H1 (cell line): ENCODE measurements around the gene DUSP11. TPM values are rescaled to one million over a fixed set of nuclear protein-coding genes. Genes with fewer than 3 reads are reported as not detected.

ENCODE experiments used
- CTCF ChIA-PET: fragments of 300-600 bp; sonication (Branson Sonifier 250); formaldehyde crosslinking; loops from one replicate; lab custom pipeline; 2021; ENCODE audit not compliant: partially characterized antibody; lab: Charles Lee
- POLR2A ChIA-PET: fragments of 300-600 bp; sonication (Branson Sonifier 250); formaldehyde crosslinking; loops from one replicate; lab custom pipeline; 2021; ENCODE audit warnings: inconsistent platforms; ENCODE audit not compliant: partially characterized antibody; lab: Charles Lee
- DNase-seq, 2 experiments: peaks; one replicate each; pipeline versions ENCODE4 v3.0.0 to v3.0.0-alpha.2; 2010 to 2022; ENCODE audit warnings: low spot score in 2 of 2, low read depth in 1 of 2, mixed read lengths in 1 of 2
- FAIRE-seq: peaks from 2 replicates; lab custom pipeline; 2011; peaks lifted over from hg19 to GRCh38; lab: Jason Lieb, UNC
- H2AFZ ChIP-seq: 2 replicates; pipeline ENCODE4 v1.8.1; 2012; ENCODE audit warnings: low read length, inconsistent platforms
- H2AK5ac ChIP-seq: 2 replicates; pipeline ENCODE4 v1.6.1; 2013; ENCODE audit warnings: low read depth, low read length
- H2BK120ac ChIP-seq: replicated peaks from 2 replicates; pipeline ENCODE3; 2013; ENCODE audit warnings: low read depth, low read length, inconsistent platforms
- H2BK12ac ChIP-seq: 2 replicates; pipeline ENCODE4 v1.6.1; 2013; ENCODE audit warnings: low read depth, low read length
- H2BK15ac ChIP-seq: 2 replicates; pipeline ENCODE4 v1.6.1; 2013; ENCODE audit warnings: low read length
- H2BK20ac ChIP-seq: 2 replicates; pipeline ENCODE4 v1.6.1; 2013; ENCODE audit warnings: low read length
- H2BK5ac ChIP-seq: 2 replicates; pipeline ENCODE4 v1.6.1; 2013; ENCODE audit warnings: low read depth, low read length
- H3K14ac ChIP-seq: 2 replicates; pipeline ENCODE4 v1.6.1; 2013; ENCODE audit warnings: inconsistent platforms; ENCODE audit not compliant: insufficient read length
- H3K18ac ChIP-seq: 2 replicates; pipeline ENCODE4 v1.6.1; 2013; ENCODE audit warnings: low read length; ENCODE audit errors: extremely low read depth
- H3K23ac ChIP-seq: 2 replicates; pipeline ENCODE4 v1.6.1; 2013; ENCODE audit warnings: inconsistent platforms; ENCODE audit not compliant: insufficient read length
- H3K23me2 ChIP-seq: 2 replicates; pipeline ENCODE4 v1.6.1; 2013; ENCODE audit warnings: low read depth, low read length
- H3K27ac ChIP-seq: 2 replicates; pipeline ENCODE4 v1.6.1; 2011; ENCODE audit warnings: low read depth, low read length, inconsistent platforms
- H3K27me3 ChIP-seq, 4 experiments: replicated peaks in 1 of 4; 1 replicate in 1 of 4; 2 replicates in 3 of 4; pipeline versions ENCODE4 v1.6.1 to v1.8.1; 2011 to 2013; ENCODE audit warnings: low read length in 3 of 4, mild to moderate bottlenecking in 3 of 4, inconsistent platforms in 2 of 4, mixed read lengths in 2 of 4, moderate library complexity in 1 of 4; ENCODE audit not compliant: control insufficient read depth in 3 of 4, insufficient read depth in 3 of 4; ENCODE audit errors: extremely low read depth in 1 of 4
- H3K36me3 ChIP-seq, 4 experiments: 2 replicates each; pipeline versions ENCODE4 v1.6.1 to v1.8.1; 2011 to 2013; ENCODE audit warnings: mild to moderate bottlenecking in 4 of 4, low read length in 3 of 4, moderate library complexity in 2 of 4, control low read depth in 1 of 4, inconsistent platforms in 1 of 4; ENCODE audit not compliant: insufficient read depth in 4 of 4, control insufficient read depth in 2 of 4
- H3K4ac ChIP-seq: replicated peaks from 2 replicates; pipeline ENCODE3; 2013; ENCODE audit warnings: low read length, low read depth, mixed read lengths, inconsistent platforms; ENCODE audit not compliant: insufficient read length
- H3K4me1 ChIP-seq, 4 experiments: replicated peaks in 1 of 4; 1 replicate in 1 of 4; 2 replicates in 3 of 4; pipeline versions ENCODE4 v1.6.1 to v1.8.1; 2011 to 2013; ENCODE audit warnings: low read length in 3 of 4, inconsistent platforms in 2 of 4, mixed read lengths in 1 of 4; ENCODE audit not compliant: insufficient read depth in 4 of 4, control insufficient read depth in 3 of 4
- H3K4me2 ChIP-seq, 2 experiments: 2 replicates each; pipeline versions ENCODE4 v1.6.1 to v1.8.1; 2011 to 2013; ENCODE audit warnings: low read depth in 2 of 2, low read length in 2 of 2, control low read depth in 1 of 2, inconsistent platforms in 1 of 2, mild to moderate bottlenecking in 1 of 2; ENCODE audit not compliant: insufficient read depth in 1 of 2
- H3K4me3 ChIP-seq, 4 experiments: fragments of 200-600, 300-600 bp in 1 of 4; sonication (generic), shearing (Covaris generic), sonication (Bioruptor Twin) in 1 of 4; 2 replicates each; pipeline versions ENCODE4 v1.5.1 to v1.8.1; 2011 to 2016; ENCODE audit warnings: low read length in 4 of 4, low read depth in 3 of 4, control low read depth in 2 of 4, inconsistent platforms in 2 of 4, mild to moderate bottlenecking in 2 of 4, mixed read lengths in 1 of 4, moderate library complexity in 1 of 4; ENCODE audit not compliant: insufficient read depth in 2 of 4; ENCODE audit errors: extremely low read depth in 1 of 4
- H3K56ac ChIP-seq: replicated peaks from 2 replicates; pipeline ENCODE3; 2013; ENCODE audit warnings: low read depth, mild to moderate bottlenecking, mixed read lengths, low read length, inconsistent platforms; ENCODE audit not compliant: insufficient read length
- H3K79me1 ChIP-seq: 2 replicates; pipeline ENCODE4 v1.6.1; 2013; ENCODE audit warnings: low read depth, low read length, control low read depth
- H3K79me2 ChIP-seq, 2 experiments: 2 replicates each; pipeline versions ENCODE4 v1.6.1 to v1.8.1; 2012 to 2013; ENCODE audit warnings: low read length in 2 of 2, mild to moderate bottlenecking in 2 of 2, inconsistent platforms in 1 of 2; ENCODE audit not compliant: insufficient read depth in 2 of 2, control insufficient read depth in 1 of 2
- H3K9ac ChIP-seq, 4 experiments: replicated peaks in 1 of 4; 1 replicate in 1 of 4; 2 replicates in 3 of 4; pipeline versions ENCODE4 v1.6.1 to v1.8.1; 2011 to 2013; ENCODE audit warnings: low read depth in 3 of 4, low read length in 3 of 4, control low read depth in 2 of 4, mild to moderate bottlenecking in 2 of 4, moderate library complexity in 2 of 4, inconsistent platforms in 1 of 4; ENCODE audit errors: extremely low read depth in 1 of 4
- H3K9me3 ChIP-seq, 2 experiments: 2 replicates each; pipeline versions ENCODE4 v1.6.1 to v1.8.1; 2012 to 2013; ENCODE audit warnings: mild to moderate bottlenecking in 2 of 2, moderate library complexity in 2 of 2, control low read depth in 1 of 2, inconsistent platforms in 1 of 2, low read depth in 1 of 2, low read length in 1 of 2, mixed read lengths in 1 of 2; ENCODE audit not compliant: insufficient read depth in 2 of 2
- H4K20me1 ChIP-seq, 2 experiments: replicated peaks in 1 of 2; 2 replicates each; pipeline versions ENCODE3 to v1.8.1; 2011 to 2013; ENCODE audit warnings: inconsistent platforms in 2 of 2, low read length in 2 of 2, mild to moderate bottlenecking in 1 of 2; ENCODE audit not compliant: insufficient read depth in 2 of 2, control insufficient read depth in 1 of 2
- H4K5ac ChIP-seq: 2 replicates; pipeline ENCODE4 v1.6.1; 2013; ENCODE audit warnings: low read length, low read depth, mixed read lengths, inconsistent platforms; ENCODE audit not compliant: insufficient read length
- H4K8ac ChIP-seq: 2 replicates; pipeline ENCODE4 v1.8.0; 2013; ENCODE audit warnings: mild to moderate bottlenecking, moderate library complexity, low read length, inconsistent platforms; ENCODE audit not compliant: insufficient read depth; ENCODE audit errors: extremely low read depth
- H4K91ac ChIP-seq: replicated peaks from 2 replicates; pipeline ENCODE3; 2013; ENCODE audit warnings: low read length, mixed read lengths, inconsistent platforms; ENCODE audit not compliant: insufficient read length
- BCL11A ChIP-seq, 2 experiments: IDR thresholded peaks; one replicate each; pipeline ENCODE4 v1.6.1; 2011; ENCODE audit warnings: low read depth in 2 of 2, low read length in 2 of 2, mild to moderate bottlenecking in 2 of 2
- HDAC6 ChIP-seq: IDR thresholded peaks from one replicate; pipeline ENCODE4 v1.7.1; 2012; ENCODE audit warnings: low read depth, mild to moderate bottlenecking, inconsistent platforms, low read length, moderate library complexity
- JUND ChIP-seq: IDR thresholded peaks from 2 replicates; pipeline ENCODE4 v1.6.1; 2011; ENCODE audit warnings: mild to moderate bottlenecking, improper control_type of control experiment, low read length
- KDM4A ChIP-seq: IDR thresholded peaks from one replicate; pipeline ENCODE4 v1.7.1; 2012; ENCODE audit warnings: low read depth, mild to moderate bottlenecking, moderate library complexity, low read length, inconsistent platforms; ENCODE audit not compliant: severe bottlenecking
- RAD21 ChIP-seq, 2 experiments: IDR thresholded peaks in 1 of 2; conservative IDR thresholded peaks in 1 of 2; 2 replicates each; pipeline ENCODE4 v1.6.1; 2011; ENCODE audit warnings: low read depth in 2 of 2, low read length in 2 of 2, improper control_type of control experiment in 1 of 2, inconsistent platforms in 1 of 2, mild to moderate bottlenecking in 1 of 2, moderate library complexity in 1 of 2
- RXRA ChIP-seq: IDR thresholded peaks from 2 replicates; pipeline ENCODE4 v1.6.1; 2011; ENCODE audit warnings: low read depth, mild to moderate bottlenecking, low read length, moderate library complexity; ENCODE audit not compliant: insufficient read depth
- SP4 ChIP-seq: IDR thresholded peaks from 2 replicates; pipeline ENCODE4 v1.6.1; 2012; ENCODE audit warnings: low read length, inconsistent platforms
- TAF7 ChIP-seq: optimal IDR thresholded peaks from 2 replicates; pipeline ENCODE3; 2011; ENCODE audit warnings: low read depth, mild to moderate bottlenecking, inconsistent platforms, low read length, moderate library complexity, borderline replicate concordance
- TBP ChIP-seq: IDR thresholded peaks from 2 replicates; pipeline ENCODE4 v1.6.1; 2011; ENCODE audit warnings: low read depth, low read length, improper control_type of control experiment
- TEAD4 ChIP-seq: IDR thresholded peaks from 2 replicates; pipeline ENCODE4 v1.6.1; 2012; ENCODE audit warnings: low read depth, low read length, inconsistent platforms, mixed read lengths
- WGBS, 2 experiments: shearing (Covaris generic) in 1 of 2; methylation state at CpG; one replicate each; pipeline versions ENCODE4 v1.1.6 to v1.1.7; 2013 to 2015; ENCODE audit warnings: low lambda C conversion rate in 2 of 2, mixed read lengths in 2 of 2, inconsistent platforms in 1 of 2, low coverage in 1 of 2, missing lambda C conversion rate in 1 of 2; ENCODE audit not compliant: insufficient replicate concordance in 2 of 2, insufficient coverage in 1 of 2, insufficient read length in 1 of 2; ENCODE audit errors: extremely low coverage in 1 of 2, missing lambda C conversion rate in 1 of 2; 5-methylcytosine and 5-hydroxymethylcytosine counted together
- polyA plus RNA-seq, 7 experiments: library from polyadenylated mRNA; depleted of rRNA in 3 of 7; stranded (reverse) in 5 of 7; unstranded in 2 of 7; fragments of >200 nt in 5 of 7; fragments of 200-250 nt in 2 of 7; gene quantifications; 1 replicate in 5 of 7; 2 replicates in 1 of 7; 4 replicates in 1 of 7; pipeline versions ENCODE4 v1.2.1 to v1.2.3, GENCODE V29; 2011 to 2013; ENCODE audit warnings: missing spikeins in 2 of 7, mixed read lengths in 2 of 7
- total RNA-seq: library from RNA; stranded (reverse); fragmentation: NEBNext Ultra II Directional; extraction: Animal tissue kit (Norgen Biotek cat#: 25700); gene quantifications from 2 replicates; pipeline ENCODE4 v1.2.1, GENCODE V29; 2021
- TF ChIP-seq, protein P1 (sequence below), 3 experiments: IDR thresholded peaks; 1 replicate in 2 of 3; 2 replicates in 1 of 3; pipeline versions ENCODE4 v1.5.1 to v1.6.1; 2011; ENCODE audit warnings: low read length in 3 of 3, mild to moderate bottlenecking in 3 of 3, inconsistent platforms in 2 of 3, low read depth in 1 of 3, moderate library complexity in 1 of 3; ENCODE audit not compliant: insufficient read depth in 1 of 3; ENCODE audit errors: control extremely low read depth in 1 of 3

Gene DUSP11
- total and polyA plus RNA-seq, 2 of the 8 experiments (the other 6 are each of a cell fraction or from before 2014, with no cell fraction given), result 12.2 to 19.1 TPM

DNA sequence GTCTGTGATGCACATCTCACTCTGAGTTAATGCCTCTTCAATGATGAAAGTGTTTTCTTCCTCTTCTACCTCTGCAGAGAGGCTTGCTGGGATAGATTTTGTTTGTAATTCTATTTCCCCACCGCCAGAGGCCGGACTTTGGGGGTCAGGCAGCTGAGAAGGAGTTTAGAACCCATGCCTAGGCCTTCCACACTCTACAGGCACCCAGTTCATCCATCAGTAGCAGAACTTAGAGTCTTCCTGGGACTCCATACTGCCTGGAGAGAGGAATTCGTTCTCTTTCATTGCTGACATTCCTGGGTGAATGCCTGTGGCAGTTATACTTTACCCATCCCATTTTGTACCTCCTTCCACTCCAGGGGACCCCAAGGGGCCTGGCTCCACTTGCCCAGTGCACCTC, 51.9 kb downstream of the DUSP11 start:
- ChIA-PET CTCF (interaction anchor here (1.0 to 1.4 kb wide), 2 partner anchors 15 to 33 kb away, joined by 3 to 5 read pairs; no protein-coding TSS in a partner anchor), POLR2A (interaction anchor here (1.0 kb wide), 1 partner anchor 9 kb away, joined by 3 read pairs; the partner anchor contains the start of gene TPRKB)
- Histone ChIP-seq H3K4me3 (no peak overlapping the region), H2BK5ac (no peak overlapping the region), H4K20me1 (peaks cover 0 to 3% of the 10 kb centered on the region in 2 experiments), H3K27me3 (no peaks in the 10 kb centered on the region), H3K36me3 (peaks cover 2 to 21% (median 8%) of the 10 kb centered on the region in 4 experiments; a peak in 5 of 8 replicates), H3K27ac (no peak overlapping the region), H3K18ac (no peak overlapping the region), H2BK15ac (no peak overlapping the region), H3K9me3 (no peaks in the 10 kb centered on the region), H2BK20ac (no peak overlapping the region), H3K79me2 (no peaks in the 10 kb centered on the region), H4K5ac (no peak overlapping the region), H3K4me2 (no peak overlapping the region), H3K4ac (no peak overlapping the region), H2AK5ac (no peak overlapping the region), H2AFZ (no peak overlapping the region), H3K56ac (no peak overlapping the region), H3K79me1 (no peaks in the 10 kb centered on the region), H3K9ac (no peak overlapping the region), H3K14ac (no peak overlapping the region), H4K8ac (no peak overlapping the region), H4K91ac (no peak overlapping the region), H2BK12ac (no peak overlapping the region), H2BK120ac (no peak overlapping the region), H3K23ac (no peak overlapping the region), H3K4me1 (no peaks in the 10 kb centered on the region), H3K23me2 (no peaks in the 10 kb centered on the region)
- 61% methylated on average over 3 of the region's 3 CpGs; no CpG with 5 or more reads in 1 of the 2 experiments for WGBS, 2 experiments
- no peak for DNase-seq
- no peak for FAIRE-seq
- TF ChIP-seq TBP (no peak), TEAD4 (peak; percentile 43; the same call in 1 of the 2 replicates), SP4 (no peak), BCL11A (IDR thresholded peaks at IDR 0.05; ENCODE audit: low read depth in 2 of 2, low read length in 2 of 2) (no peak), RXRA (no peak), RAD21 (IDR thresholded peaks at IDR 0.05 in 1 of 2, conservative IDR thresholded peaks at IDR 0.05 in 1 of 2; ENCODE audit: low read depth in 2 of 2, low read length in 2 of 2) (0 out of 4 replicates have a peak, but pooled peaks of 1 of the 2 experiments have one; percentile 5), KDM4A (no peak), HDAC6 (no peak), TAF7 (no peak), JUND (no peak)
- TF ChIP-seq, protein P1, sequence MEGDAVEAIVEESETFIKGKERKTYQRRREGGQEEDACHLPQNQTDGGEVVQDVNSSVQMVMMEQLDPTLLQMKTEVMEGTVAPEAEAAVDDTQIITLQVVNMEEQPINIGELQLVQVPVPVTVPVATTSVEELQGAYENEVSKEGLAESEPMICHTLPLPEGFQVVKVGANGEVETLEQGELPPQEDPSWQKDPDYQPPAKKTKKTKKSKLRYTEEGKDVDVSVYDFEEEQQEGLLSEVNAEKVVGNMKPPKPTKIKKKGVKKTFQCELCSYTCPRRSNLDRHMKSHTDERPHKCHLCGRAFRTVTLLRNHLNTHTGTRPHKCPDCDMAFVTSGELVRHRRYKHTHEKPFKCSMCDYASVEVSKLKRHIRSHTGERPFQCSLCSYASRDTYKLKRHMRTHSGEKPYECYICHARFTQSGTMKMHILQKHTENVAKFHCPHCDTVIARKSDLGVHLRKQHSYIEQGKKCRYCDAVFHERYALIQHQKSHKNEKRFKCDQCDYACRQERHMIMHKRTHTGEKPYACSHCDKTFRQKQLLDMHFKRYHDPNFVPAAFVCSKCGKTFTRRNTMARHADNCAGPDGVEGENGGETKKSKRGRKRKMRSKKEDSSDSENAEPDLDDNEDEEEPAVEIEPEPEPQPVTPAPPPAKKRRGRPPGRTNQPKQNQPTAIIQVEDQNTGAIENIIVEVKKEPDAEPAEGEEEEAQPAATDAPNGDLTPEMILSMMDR (IDR thresholded peaks at IDR 0.05; ENCODE audit: control extremely low read depth in 1 of 3, insufficient read depth in 1 of 3, low read depth in 1 of 3, low read length in 3 of 3), result peak in 2 of 3 experiments; percentile 6 to 30; a peak in 3 of 4 replicates
